Prostate gland (tissue), 2 donors: ENCODE results near the gene WNK2. TPM values are rescaled to one million over a fixed set of nuclear protein-coding genes. Genes with fewer than 3 reads are reported as not detected.

ENCODE experiments used
- DNase-seq: peaks from one replicate; pipeline ENCODE4 v3.0.0-alpha.2; 2019; ENCODE audit warnings: low spot score
- H3K27ac ChIP-seq, 2 donors: fragments of 200-600 bp; sonication (generic); 2 replicates each; pipeline ENCODE4 v1.5.1; 2017 to 2019
- H3K27me3 ChIP-seq: fragments of 200-600 bp; sonication (generic); replicated peaks from 2 replicates; pipeline ENCODE4 v1.5.1; 2019; ENCODE audit not compliant: insufficient read depth
- H3K36me3 ChIP-seq, 2 donors: fragments of 200-600 bp; sonication (generic); 1 replicate in 1 of 2; 2 replicates in 1 of 2; pipeline versions ENCODE4 v1.5.1 to v1.8.1; 2017 to 2019
- H3K4me1 ChIP-seq: fragments of 200-600 bp; sonication (generic); replicated peaks from 2 replicates; pipeline ENCODE4 v1.5.1; 2019
- H3K4me3 ChIP-seq, 2 donors: fragments of 200-600 bp; sonication (generic); 2 replicates each; pipeline ENCODE4 v1.5.1; 2017 to 2019
- H3K9me3 ChIP-seq: fragments of 200-600 bp; sonication (generic); 2 replicates; pipeline ENCODE4 v1.5.1; 2017
- CTCF ChIP-seq, 4 experiments: fragments of 200-600 bp in 2 of 4; fragments of 450-650 bp in 2 of 4; sonication (generic) in 2 of 4; IDR thresholded peaks; 1 replicate in 3 of 4; 2 replicates in 1 of 4; pipeline ENCODE4 v1.5.1; 2016 to 2019; ENCODE audit warnings: antibody characterized with exemption in 4 of 4, mild to moderate bottlenecking in 2 of 4, moderate library complexity in 2 of 4
- POLR2A ChIP-seq: fragments of 450-650 bp; IDR thresholded peaks from one replicate; pipeline ENCODE4 v1.6.1; 2016; ENCODE audit warnings: antibody characterized with exemption, mild to moderate bottlenecking
- POLR2AphosphoS5 ChIP-seq: sonication (generic); formaldehyde crosslinking; IDR thresholded peaks from one replicate; pipeline ENCODE4 v1.6.1; 2017; ENCODE audit warnings: antibody characterized with exemption
- WGBS: methylation state at CpG from one replicate; pipeline ENCODE4 v1.1.5; 2018; 5-methylcytosine and 5-hydroxymethylcytosine counted together
- intact Hi-C: fragments of 100-400 bp; cut with DNase I; formaldehyde crosslinking; loops from one replicate; pipeline ENCODE4 v1.14.2; 2022
- total RNA-seq, 2 donors: library from RNA; depleted of rRNA; stranded (reverse); fragments of >200 nt; gene quantifications; one replicate each; pipeline ENCODE4 v1.1.0, GENCODE V29; 2016

The WNK2 gene
- total RNA-seq, 2 donors from 2014 or later, result 77.9 to 136 TPM

GRCh38 chr9:93252116-93252780 is 68.3 kb downstream of the WNK2 start:
- no peak for DNase-seq

GRCh38 chr9:93252781-93253530 is 69.0 kb downstream of the WNK2 start:
- 79% methylated on average over 19 of the region's 20 CpGs for WGBS
- Histone ChIP-seq H3K4me1 (no peaks in the 10 kb centered on the region), H3K4me3 (no peak overlapping the region), H3K9me3 (no peaks in the 10 kb centered on the region), H3K36me3 (no peaks in the 10 kb centered on the region), H3K27me3 (no peaks in the 10 kb centered on the region), H3K27ac (no peak overlapping the region)
- intact Hi-C loops, result no loop called here
- TF ChIP-seq POLR2AphosphoS5 (no peak), POLR2A (no peak), CTCF (IDR thresholded peaks at IDR 0.05) (no peak)
- DNase-seq, result no peak

More at GRCh38 chr9:93252116-93252780, 68.3 kb downstream of the WNK2 start:
- TF ChIP-seq POLR2A, result no peak
- WGBS, result 80% methylated on average over 14 of the region's 14 CpGs
- intact Hi-C loops, result no loop called here
- Histone ChIP-seq H3K36me3 (no peaks in the 10 kb centered on the region), H3K4me3 (no peak overlapping the region), H3K9me3 (no peaks in the 10 kb centered on the region), H3K27me3 (no peaks in the 10 kb centered on the region), H3K27ac (no peak overlapping the region), H3K4me1 (no peaks in the 10 kb centered on the region)

- Histone ChIP-seq H3K27ac (no peak overlapping the region), H3K4me1 (no peaks in the 10 kb centered on the region), H3K9me3 (no peaks in the 10 kb centered on the region), H3K4me3 (no peak overlapping the region), H3K36me3 (no peaks in the 10 kb centered on the region), H3K27me3 (no peaks in the 10 kb centered on the region)
- no peak for DNase-seq
- 92% methylated on average over 10 of the region's 10 CpGs for WGBS
- TF ChIP-seq POLR2AphosphoS5 (no peak), CTCF (IDR thresholded peaks at IDR 0.05) (no peak), POLR2A (no peak)
- intact Hi-C loops, result no loop called here
Measured at GRCh38 chr9:93253633-93254032, 69.7 kb downstream of the WNK2 start.

GRCh38 chr9:93254061-93254481 is 70.1 kb downstream of the WNK2 start:
- Histone ChIP-seq H3K36me3 (no peaks in the 10 kb centered on the region), H3K27ac (no peak overlapping the region), H3K9me3 (no peaks in the 10 kb centered on the region), H3K4me1 (no peaks in the 10 kb centered on the region), H3K4me3 (no peak overlapping the region), H3K27me3 (no peaks in the 10 kb centered on the region)
- TF ChIP-seq POLR2A, result no peak
- intact Hi-C loops, result no loop called here
- 96% methylated on average over 14 of the region's 14 CpGs for WGBS
- no peak for DNase-seq

- H3K4me1 ChIP-seq, result no peaks in the 10 kb centered on the region
- H3K4me3 ChIP-seq, result no peak overlapping the region
- no peaks in the 10 kb centered on the region for H3K36me3 ChIP-seq
- intact Hi-C loops, result no loop called here
- WGBS, result 69% methylated on average over 7 of the region's 7 CpGs
- no peaks in the 10 kb centered on the region for H3K9me3 ChIP-seq
- H3K27me3 ChIP-seq, result no peaks in the 10 kb centered on the region
- TF ChIP-seq CTCF (IDR thresholded peaks at IDR 0.05) (no peak), POLR2AphosphoS5 (no peak), POLR2A (no peak)
- no peak for DNase-seq
- H3K27ac ChIP-seq, result no peak overlapping the region
Measured at GRCh38 chr9:93254806-93255493, 71.0 kb downstream of the WNK2 start.
